IMR-90 (cell line): Measurements from ENCODE around the gene OXNAD1. TPM values are rescaled to one million over a fixed set of nuclear protein-coding genes. Genes with fewer than 3 reads are reported as not detected.
A peak's percentile ranks its signal among the peaks of the same experiment; 100 is the strongest.

Experiments used
- ATAC-seq: fragments of 200-7000 bp; cut with Tn5 transposase; 2 replicates; pipeline ENCODE4 v1.9.1; 2020; ENCODE audit warnings: low read depth, mild to moderate bottlenecking, moderate library complexity
- BruUV-seq: library from RNA; stranded (reverse); fragments of 400-500 nt; replicated peaks from 2 replicates; lab custom pipeline; 2021; lab: Mats Ljungman, UMichigan
- CTCF ChIA-PET: fragments of 300-600 bp; formaldehyde crosslinking; extraction: SDS; loops from one replicate; lab custom pipeline; 2021; ENCODE audit warnings: antibody characterized with exemption; lab: Yijun Ruan, JAX
- POLR2A ChIA-PET: fragments of 300-600 bp; sonication (Branson Sonifier 250); formaldehyde crosslinking; loops from one replicate; lab custom pipeline; 2022; ENCODE audit warnings: antibody characterized with exemption; ENCODE audit not compliant: unreplicated experiment; lab: Charles Lee
- DNase-seq: peaks from one replicate; pipeline ENCODE4 v3.0.0; 2013
- H2AFZ ChIP-seq: replicated peaks from 2 replicates; pipeline ENCODE3; 2013; ENCODE audit warnings: low read length, mild to moderate bottlenecking; ENCODE audit not compliant: poor library complexity
- H2AK5ac ChIP-seq: 2 replicates; pipeline ENCODE4 v1.6.1; 2013; ENCODE audit warnings: low read depth, low read length, inconsistent platforms
- H2AK9ac ChIP-seq: replicated peaks from 2 replicates; pipeline ENCODE3; 2013; ENCODE audit warnings: mild to moderate bottlenecking, low read depth, low read length, moderate library complexity; ENCODE audit not compliant: poor library complexity
- H2BK120ac ChIP-seq: 2 replicates; pipeline ENCODE4 v1.6.1; 2013; ENCODE audit warnings: low read depth, low read length, inconsistent platforms
- H2BK15ac ChIP-seq: 3 replicates; pipeline ENCODE4 v1.6.1; 2013; ENCODE audit warnings: low read depth, low read length, inconsistent platforms
- H2BK20ac ChIP-seq: 2 replicates; pipeline ENCODE4 v1.6.1; 2013; ENCODE audit warnings: low read depth, mild to moderate bottlenecking, inconsistent platforms, low read length, moderate library complexity
- H2BK5ac ChIP-seq: 2 replicates; pipeline ENCODE4 v1.6.1; 2013; ENCODE audit warnings: mild to moderate bottlenecking, low read depth, low read length, inconsistent platforms; ENCODE audit not compliant: poor library complexity, severe bottlenecking
- H3K14ac ChIP-seq: replicated peaks from 2 replicates; pipeline ENCODE4 v1.6.1; 2013; ENCODE audit warnings: low read depth, low read length, inconsistent platforms
- H3K18ac ChIP-seq: 2 replicates; pipeline ENCODE4 v1.6.1; 2013; ENCODE audit warnings: low read depth, low read length, control low read depth
- H3K23ac ChIP-seq: 2 replicates; pipeline ENCODE4 v1.6.1; 2013; ENCODE audit warnings: low read depth, low read length, inconsistent platforms
- H3K27ac ChIP-seq: 2 replicates; pipeline ENCODE4 v1.5.1; 2013; ENCODE audit warnings: mild to moderate bottlenecking, control low read depth, low read length; ENCODE audit not compliant: insufficient read depth
- H3K27me3 ChIP-seq: 2 replicates; pipeline ENCODE4 v1.6.1; 2013; ENCODE audit warnings: low read length; ENCODE audit not compliant: control insufficient read depth, insufficient read depth
- H3K36me3 ChIP-seq: 2 replicates; pipeline ENCODE4 v1.6.1; 2013; ENCODE audit warnings: low read length, mixed read lengths; ENCODE audit not compliant: control insufficient read depth, insufficient read depth
- H3K4ac ChIP-seq: 2 replicates; pipeline ENCODE4 v1.6.1; 2013; ENCODE audit warnings: low read depth, low read length, inconsistent platforms
- H3K4me1 ChIP-seq: 2 replicates; pipeline ENCODE4 v1.6.1; 2013; ENCODE audit warnings: low read length, mixed read lengths; ENCODE audit not compliant: control insufficient read depth, insufficient read depth
- H3K4me2 ChIP-seq: 2 replicates; pipeline ENCODE4 v1.6.1; 2013; ENCODE audit warnings: low read depth, mild to moderate bottlenecking, control low read depth, low read length, moderate library complexity
- H3K4me3 ChIP-seq: 2 replicates; pipeline ENCODE4 v1.5.1; 2013; ENCODE audit warnings: low read depth, mild to moderate bottlenecking, control low read depth, low read length, moderate library complexity; ENCODE audit not compliant: insufficient read depth
- H3K56ac ChIP-seq: 2 replicates; pipeline ENCODE4 v1.6.1; 2013; ENCODE audit warnings: low read length, inconsistent platforms; ENCODE audit not compliant: insufficient read depth; ENCODE audit errors: extremely low read depth
- H3K79me1 ChIP-seq, 2 experiments: 2 replicates each; pipeline ENCODE4 v1.6.1; 2013; ENCODE audit warnings: low read length in 2 of 2, inconsistent platforms in 1 of 2, low read depth in 1 of 2
- H3K9ac ChIP-seq: 2 replicates; pipeline ENCODE4 v1.6.1; 2013; ENCODE audit warnings: low read depth, low read length, control low read depth
- H3K9me1 ChIP-seq: 2 replicates; pipeline ENCODE4 v1.6.1; 2013; ENCODE audit warnings: low read length, inconsistent platforms; ENCODE audit not compliant: insufficient read depth
- H3K9me3 ChIP-seq: 2 replicates; pipeline ENCODE4 v1.6.1; 2013; ENCODE audit warnings: low read length; ENCODE audit not compliant: control insufficient read depth, insufficient read depth
- H4K20me1 ChIP-seq: 2 replicates; pipeline ENCODE4 v1.6.1; 2013; ENCODE audit warnings: low read length, inconsistent platforms; ENCODE audit not compliant: insufficient read depth
- H4K5ac ChIP-seq: 2 replicates; pipeline ENCODE4 v1.6.1; 2013; ENCODE audit warnings: mild to moderate bottlenecking, low read depth, low read length, control low read depth
- H4K8ac ChIP-seq, 2 experiments: 2 replicates each; pipeline ENCODE4 v1.6.1; 2013; ENCODE audit warnings: low read depth in 2 of 2, low read length in 2 of 2, control low read depth in 1 of 2, inconsistent platforms in 1 of 2
- H4K91ac ChIP-seq: 2 replicates; pipeline ENCODE4 v1.6.1; 2013; ENCODE audit warnings: low read depth, low read length, inconsistent platforms; ENCODE audit not compliant: insufficient read depth
- BHLHE40 ChIP-seq: fragments of 150-350 bp; IDR thresholded peaks from 2 replicates; pipeline ENCODE4 v1.6.1; 2016; ENCODE audit warnings: mild to moderate bottlenecking, low read depth, low read length
- CEBPB ChIP-seq: IDR thresholded peaks from 2 replicates; pipeline ENCODE4 v1.6.1; 2012; ENCODE audit warnings: low read depth, low read length, improper control_type of control experiment
- CHD1 ChIP-seq: IDR thresholded peaks from 2 replicates; pipeline ENCODE4 v1.6.1; 2012; ENCODE audit warnings: low read depth, low read length, improper control_type of control experiment
- MAFK ChIP-seq: IDR thresholded peaks from 2 replicates; pipeline ENCODE4 v1.6.1; 2012; ENCODE audit warnings: low read depth, low read length, improper control_type of control experiment
- MAZ ChIP-seq: IDR thresholded peaks from 2 replicates; pipeline ENCODE4 v1.6.1; 2012; ENCODE audit warnings: low read depth, mild to moderate bottlenecking, low read length, improper control_type of control experiment, moderate library complexity, borderline replicate concordance
- MXI1 ChIP-seq: IDR thresholded peaks from 2 replicates; pipeline ENCODE4 v1.6.1; 2012; ENCODE audit warnings: low read depth, mild to moderate bottlenecking, low read length, moderate library complexity, borderline replicate concordance
- NFE2L2 ChIP-seq: fragments of 150-350 bp; IDR thresholded peaks from 2 replicates; pipeline ENCODE4 v1.6.1; 2016; ENCODE audit warnings: low read depth, mild to moderate bottlenecking, low read length
- POLR2A ChIP-seq: IDR thresholded peaks from 2 replicates; pipeline ENCODE4 v1.6.1; 2012; ENCODE audit warnings: mild to moderate bottlenecking, low read depth, low read length
- RAD21 ChIP-seq: IDR thresholded peaks from 2 replicates; pipeline ENCODE4 v1.6.1; 2012; ENCODE audit warnings: low read length, improper control_type of control experiment
- RCOR1 ChIP-seq: IDR thresholded peaks from 2 replicates; pipeline ENCODE4 v1.6.1; 2012; ENCODE audit warnings: mild to moderate bottlenecking, low read length, improper control_type of control experiment; ENCODE audit not compliant: insufficient replicate concordance
- RFX5 ChIP-seq: IDR thresholded peaks from 2 replicates; pipeline ENCODE4 v1.8.0; 2012; ENCODE audit warnings: low read depth, mild to moderate bottlenecking, low read length, moderate library complexity
- SMC3 ChIP-seq: fragments of 150-350 bp; IDR thresholded peaks from 2 replicates; pipeline ENCODE4 v1.6.1; 2016; ENCODE audit warnings: low read depth, mild to moderate bottlenecking, antibody characterized with exemption, low read length, moderate library complexity
- USF2 ChIP-seq: fragments of 150-350 bp; IDR thresholded peaks from 2 replicates; pipeline ENCODE4 v1.6.1; 2017; ENCODE audit warnings: mild to moderate bottlenecking, antibody characterized with exemption, low read length, low read depth
- WGBS, 2 experiments: methylation state at CpG; one replicate each; pipeline versions ENCODE4 v1.1.5 to v1.1.7; 2013; ENCODE audit warnings: missing lambda C conversion rate in 2 of 2; ENCODE audit not compliant: insufficient read length in 1 of 2; ENCODE audit errors: extremely low coverage in 2 of 2; 5-methylcytosine and 5-hydroxymethylcytosine counted together
- dilution Hi-C: fragments of 300-500 bp; cut with HindIII; formaldehyde crosslinking; loops from one replicate; pipeline ENCODE4 v1.14.3; 2018; ENCODE audit warnings: low sequenced_read_pairs; ENCODE audit not compliant: unreplicated experiment
- in situ Hi-C: fragments of 300-500 bp; cut with MboI; formaldehyde crosslinking; loops from 3 replicates; pipeline ENCODE4 v1.14.3; 2019; ENCODE audit warnings: low sequenced_read_pairs, inconsistent platforms, mixed read lengths
- intact Hi-C: fragments of 100-400 bp; cut with micrococcal nuclease; formaldehyde crosslinking; loops from 2 replicates; pipeline ENCODE4 v1.10.0; 2022
- polyA plus RNA-seq, 3 experiments: library from polyadenylated mRNA; depleted of rRNA; stranded (reverse); fragments of >200 nt; gene quantifications; 2 replicates each; pipeline ENCODE4 v1.2.3, GENCODE V29; 2012; ENCODE audit warnings: low replicate concordance in 1 of 3
- total RNA-seq: library from RNA; depleted of rRNA; stranded (reverse); fragments of >200 nt; gene quantifications from 2 replicates; pipeline ENCODE4 v1.2.3, GENCODE V29; 2012
- TF ChIP-seq, protein P1 (sequence below): conservative IDR thresholded peaks from 2 replicates; pipeline ENCODE4 v1.5.1; 2012; ENCODE audit warnings: mild to moderate bottlenecking, low read depth, low read length, improper control_type of control experiment
- TF ChIP-seq, protein P2 (sequence below): fragments of 150-350 bp; IDR thresholded peaks from 2 replicates; pipeline ENCODE4 v1.6.1; 2016; ENCODE audit warnings: low read depth, mild to moderate bottlenecking, low read length, moderate library complexity, borderline replicate concordance

OXNAD1 gene
- total and polyA plus RNA-seq, 2 of the 4 experiments (the other 2 are of a cell fraction), result 6.2 to 11.3 TPM

GRCh38 chr3:16277471-16277870, 12.5 kb downstream of the OXNAD1 start:
- H4K8ac ChIP-seq, result peak overlapping the region in 1 of 2 experiments; percentile 2; a peak in 2 of 4 replicates
- TF ChIP-seq RCOR1 (no peak), MAFK (no peak), MAZ (no peak), NFE2L2 (no peak), RFX5 (no peak), BHLHE40 (no peak), POLR2A (no peak), CEBPB (no peak), SMC3 (no peak), MXI1 (no peak), CHD1 (no peak), USF2 (no peak), RAD21 (no peak)
- TF ChIP-seq, protein P1, sequence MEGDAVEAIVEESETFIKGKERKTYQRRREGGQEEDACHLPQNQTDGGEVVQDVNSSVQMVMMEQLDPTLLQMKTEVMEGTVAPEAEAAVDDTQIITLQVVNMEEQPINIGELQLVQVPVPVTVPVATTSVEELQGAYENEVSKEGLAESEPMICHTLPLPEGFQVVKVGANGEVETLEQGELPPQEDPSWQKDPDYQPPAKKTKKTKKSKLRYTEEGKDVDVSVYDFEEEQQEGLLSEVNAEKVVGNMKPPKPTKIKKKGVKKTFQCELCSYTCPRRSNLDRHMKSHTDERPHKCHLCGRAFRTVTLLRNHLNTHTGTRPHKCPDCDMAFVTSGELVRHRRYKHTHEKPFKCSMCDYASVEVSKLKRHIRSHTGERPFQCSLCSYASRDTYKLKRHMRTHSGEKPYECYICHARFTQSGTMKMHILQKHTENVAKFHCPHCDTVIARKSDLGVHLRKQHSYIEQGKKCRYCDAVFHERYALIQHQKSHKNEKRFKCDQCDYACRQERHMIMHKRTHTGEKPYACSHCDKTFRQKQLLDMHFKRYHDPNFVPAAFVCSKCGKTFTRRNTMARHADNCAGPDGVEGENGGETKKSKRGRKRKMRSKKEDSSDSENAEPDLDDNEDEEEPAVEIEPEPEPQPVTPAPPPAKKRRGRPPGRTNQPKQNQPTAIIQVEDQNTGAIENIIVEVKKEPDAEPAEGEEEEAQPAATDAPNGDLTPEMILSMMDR, result no peak
- TF ChIP-seq, protein P2, sequence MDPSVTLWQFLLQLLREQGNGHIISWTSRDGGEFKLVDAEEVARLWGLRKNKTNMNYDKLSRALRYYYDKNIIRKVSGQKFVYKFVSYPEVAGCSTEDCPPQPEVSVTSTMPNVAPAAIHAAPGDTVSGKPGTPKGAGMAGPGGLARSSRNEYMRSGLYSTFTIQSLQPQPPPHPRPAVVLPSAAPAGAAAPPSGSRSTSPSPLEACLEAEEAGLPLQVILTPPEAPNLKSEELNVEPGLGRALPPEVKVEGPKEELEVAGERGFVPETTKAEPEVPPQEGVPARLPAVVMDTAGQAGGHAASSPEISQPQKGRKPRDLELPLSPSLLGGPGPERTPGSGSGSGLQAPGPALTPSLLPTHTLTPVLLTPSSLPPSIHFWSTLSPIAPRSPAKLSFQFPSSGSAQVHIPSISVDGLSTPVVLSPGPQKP, result no peak

More at GRCh38 chr3:16277471-16277870, 12.5 kb downstream of the OXNAD1 start:
- 87% methylated on average over 2 of the region's 3 CpGs; no CpG with 5 or more reads in 1 of the 2 experiments for WGBS, 2 experiments
- Histone ChIP-seq H2BK15ac (no peak overlapping the region), H3K79me1 (peaks cover 0 to 5% of the 10 kb centered on the region in 2 experiments; a peak in 1 of 4 replicates), H2AK5ac (no peak overlapping the region), H3K4me3 (no peak overlapping the region), H2BK120ac (no peak overlapping the region), H2BK5ac (peak overlapping the region; percentile 7), H3K9me1 (peaks cover 5% of the 10 kb centered on the region; the same call in 1 of the 2 replicates), H3K9ac (no peak overlapping the region), H2BK20ac (no peak overlapping the region), H3K9me3 (no peaks in the 10 kb centered on the region), H3K4ac (no peak overlapping the region), H4K5ac (0 out of 2 replicates have a peak overlapping the region, but pooled peaks have one; percentile 81), H3K18ac (no peak overlapping the region), H4K20me1 (no peaks in the 10 kb centered on the region), H3K4me1 (peaks cover 4% of the 10 kb centered on the region; the same call in 1 of the 2 replicates), H3K36me3 (peaks cover 2% of the 10 kb centered on the region; the same call in 1 of the 2 replicates), H4K91ac (no peak overlapping the region), H3K56ac (no peak overlapping the region), H2AK9ac (no peak overlapping the region), H3K4me2 (no peak overlapping the region; the same call in 1 of the 2 replicates), H3K27ac (no peak overlapping the region), H3K14ac (0 out of 2 replicates have a peak overlapping the region, but pooled peaks have one; percentile 1), H2AFZ (no peak overlapping the region), H3K23ac (no peak overlapping the region), H3K27me3 (no peaks in the 10 kb centered on the region)
- dilution Hi-C loops, result loop anchor here (25.0 kb wide), 1 partner anchor 260 kb away; no protein-coding TSS in a partner anchor
- intact Hi-C loops, result loop anchor here (10.0 kb wide), 1 partner anchor 957 kb away; no protein-coding TSS in a partner anchor
- no TSS peak for BruUV-seq
- ChIA-PET CTCF (interaction anchor here (1.3 to 2.0 kb wide), 2 partner anchors 9 to 13 kb away, joined by 5 to 6 read pairs; no protein-coding TSS in a partner anchor), POLR2A (no interaction called here)
- ATAC-seq, result peak; percentile 61; the same call in 1 of the 2 replicates
- DNase-seq, result peak; percentile 46
- in situ Hi-C loops, result loop anchor here (25.0 kb wide), 3 partner anchors 610 to 960 kb away; partner anchors contain the start of gene PLCL2
